Mucosa of stomach (tissue), 1 donor: ENCODE data around the gene DNAH1.

Experiments
- H3K27me3 ChIP-seq: one replicate; pipeline ENCODE4 v1.7.0; 2013; ENCODE audit warnings: mild to moderate bottlenecking, low read length; ENCODE audit not compliant: control insufficient read depth, insufficient read depth
- H3K36me3 ChIP-seq: one replicate; pipeline ENCODE4 v1.7.0; 2013; ENCODE audit warnings: low read length; ENCODE audit not compliant: control insufficient read depth, insufficient read depth
- H3K4me1 ChIP-seq: one replicate; pipeline ENCODE4 v1.7.0; 2013; ENCODE audit warnings: mild to moderate bottlenecking, low read length; ENCODE audit not compliant: control insufficient read depth, insufficient read depth
- H3K4me3 ChIP-seq: one replicate; pipeline ENCODE4 v1.7.0; 2013; ENCODE audit warnings: low read length
- H3K9ac ChIP-seq: one replicate; pipeline ENCODE4 v1.7.0; 2013; ENCODE audit warnings: mild to moderate bottlenecking, low read length, moderate library complexity
- H3K9me3 ChIP-seq: one replicate; pipeline ENCODE4 v1.7.0; 2013; ENCODE audit warnings: mild to moderate bottlenecking, low read length, moderate library complexity; ENCODE audit not compliant: control insufficient read depth
- donor health status: Pancreatic carcinoma.

The DNAH1 gene

GRCh38 chr3:52395503-52395865 is 79.4 kb downstream of the DNAH1 start:
- Histone ChIP-seq H3K4me1 (peaks cover 11% of the 10 kb centered on the region), H3K36me3 (peaks cover 6% of the 10 kb centered on the region), H3K4me3 (no peak overlapping the region), H3K9me3 (no peaks in the 10 kb centered on the region), H3K9ac (no peak overlapping the region), H3K27me3 (no peaks in the 10 kb centered on the region)

GRCh38 chr3:52396011-52396906 is 80.1 kb downstream of the DNAH1 start:
- H3K9ac ChIP-seq, result no peak overlapping the region
- H3K27me3 ChIP-seq, result no peaks in the 10 kb centered on the region
- H3K4me1 ChIP-seq, result peaks cover 19% of the 10 kb centered on the region
- H3K4me3 ChIP-seq, result no peak overlapping the region
- peaks cover 6% of the 10 kb centered on the region for H3K36me3 ChIP-seq
- no peaks in the 10 kb centered on the region for H3K9me3 ChIP-seq

DNA sequence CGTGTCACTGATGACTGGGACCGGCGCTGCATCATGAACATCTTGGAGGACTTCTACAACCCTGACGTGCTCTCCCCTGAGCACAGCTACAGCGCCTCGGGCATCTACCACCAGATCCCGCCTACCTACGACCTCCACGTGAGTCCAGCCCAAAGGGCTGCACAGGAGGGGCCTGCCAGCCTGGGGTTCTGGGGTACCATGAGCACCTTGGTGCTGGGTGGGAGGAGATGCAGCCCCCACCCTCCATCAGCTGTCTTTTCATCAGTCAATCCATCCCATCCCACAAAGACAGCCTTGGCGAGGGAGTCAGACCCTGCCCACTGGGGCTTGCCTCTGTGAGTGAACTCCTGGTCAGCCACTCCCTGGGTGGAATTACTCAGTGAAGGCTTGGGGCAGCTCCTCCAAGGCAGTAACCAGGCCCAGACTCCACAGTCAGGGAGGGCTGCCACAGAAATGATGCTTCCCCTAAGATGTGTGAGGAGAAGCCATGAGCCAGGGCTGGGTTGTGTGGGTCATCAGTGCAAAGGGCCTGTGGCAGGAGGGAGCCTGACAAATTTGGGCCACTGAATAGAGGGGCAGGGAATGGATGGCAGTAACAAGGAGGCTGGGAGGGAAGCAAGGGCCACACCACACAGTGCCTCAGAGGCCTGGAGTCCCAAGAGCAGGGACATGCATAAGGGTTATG is 80.9 kb downstream of the DNAH1 start:
- no peak overlapping the region for H3K9ac ChIP-seq
- H3K36me3 ChIP-seq, result peaks cover 13% of the 10 kb centered on the region
- H3K9me3 ChIP-seq, result no peaks in the 10 kb centered on the region
- H3K4me1 ChIP-seq, result peaks cover 23% of the 10 kb centered on the region
- H3K4me3 ChIP-seq, result no peak overlapping the region
- no peaks in the 10 kb centered on the region for H3K27me3 ChIP-seq

DNA sequence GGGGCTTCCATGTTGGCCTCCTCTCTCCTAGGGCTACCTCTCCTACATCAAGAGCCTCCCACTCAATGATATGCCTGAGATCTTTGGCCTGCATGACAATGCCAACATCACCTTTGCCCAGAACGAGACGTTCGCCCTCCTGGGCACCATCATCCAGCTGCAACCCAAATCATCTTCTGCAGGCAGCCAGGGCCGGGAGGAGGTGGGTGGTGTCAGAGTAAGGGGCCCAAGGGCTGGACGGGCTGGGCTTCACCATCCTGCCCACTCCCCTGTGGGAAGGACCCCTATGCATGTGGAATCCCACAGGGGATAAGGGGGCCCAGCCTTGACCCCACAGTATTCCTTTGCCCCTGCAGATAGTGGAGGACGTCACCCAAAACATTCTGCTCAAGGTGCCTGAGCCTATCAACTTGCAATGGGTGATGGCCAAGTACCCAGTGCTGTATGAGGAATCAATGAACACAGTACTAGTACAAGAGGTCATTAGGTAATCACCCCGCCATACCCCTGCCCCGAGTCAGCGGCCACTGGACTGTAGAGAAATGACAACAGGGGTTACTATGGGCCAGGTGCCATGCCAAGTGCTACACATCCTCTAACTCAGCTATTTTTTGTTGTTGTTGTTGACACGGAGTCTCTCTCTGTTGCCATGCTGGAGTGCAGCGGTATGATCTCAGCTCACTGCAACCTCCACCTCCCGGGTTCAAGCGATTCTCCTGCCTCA is 81.7 kb downstream of the DNAH1 start:
- Histone ChIP-seq H3K4me3 (no peak overlapping the region), H3K4me1 (peaks cover 23% of the 10 kb centered on the region), H3K27me3 (no peaks in the 10 kb centered on the region), H3K36me3 (peaks cover 16% of the 10 kb centered on the region), H3K9me3 (no peaks in the 10 kb centered on the region), H3K9ac (no peak overlapping the region)

DNA sequence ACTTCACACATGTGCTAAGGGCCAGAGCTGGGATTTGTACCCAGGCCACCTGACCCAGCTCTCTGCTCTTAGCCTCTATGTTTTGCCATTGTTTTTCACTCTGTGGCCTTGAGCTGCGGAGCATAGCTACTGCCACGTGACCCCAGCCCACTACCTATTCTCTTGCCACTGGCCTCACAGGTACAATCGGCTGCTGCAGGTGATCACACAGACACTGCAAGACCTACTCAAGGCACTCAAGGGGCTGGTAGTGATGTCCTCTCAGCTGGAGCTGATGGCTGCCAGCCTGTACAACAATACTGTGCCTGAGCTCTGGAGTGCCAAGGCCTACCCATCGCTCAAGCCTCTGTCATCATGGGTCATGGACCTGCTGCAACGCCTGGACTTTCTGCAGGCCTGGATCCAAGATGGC is 82.6 kb downstream of the DNAH1 start:
- H3K9ac ChIP-seq, result no peak overlapping the region
- H3K9me3 ChIP-seq, result no peaks in the 10 kb centered on the region
- peaks cover 23% of the 10 kb centered on the region for H3K4me1 ChIP-seq
- H3K36me3 ChIP-seq, result peaks cover 17% of the 10 kb centered on the region
- H3K27me3 ChIP-seq, result no peaks in the 10 kb centered on the region
- no peak overlapping the region for H3K4me3 ChIP-seq

- H3K9me3 ChIP-seq, result no peaks in the 10 kb centered on the region
- no peak overlapping the region for H3K9ac ChIP-seq
- H3K36me3 ChIP-seq, result peaks cover 22% of the 10 kb centered on the region
- H3K4me3 ChIP-seq, result no peak overlapping the region
- H3K4me1 ChIP-seq, result peaks cover 23% of the 10 kb centered on the region
- no peaks in the 10 kb centered on the region for H3K27me3 ChIP-seq
Observed at GRCh38 chr3:52399131-52399530, 83.0 kb downstream of the DNAH1 start.

DNA sequence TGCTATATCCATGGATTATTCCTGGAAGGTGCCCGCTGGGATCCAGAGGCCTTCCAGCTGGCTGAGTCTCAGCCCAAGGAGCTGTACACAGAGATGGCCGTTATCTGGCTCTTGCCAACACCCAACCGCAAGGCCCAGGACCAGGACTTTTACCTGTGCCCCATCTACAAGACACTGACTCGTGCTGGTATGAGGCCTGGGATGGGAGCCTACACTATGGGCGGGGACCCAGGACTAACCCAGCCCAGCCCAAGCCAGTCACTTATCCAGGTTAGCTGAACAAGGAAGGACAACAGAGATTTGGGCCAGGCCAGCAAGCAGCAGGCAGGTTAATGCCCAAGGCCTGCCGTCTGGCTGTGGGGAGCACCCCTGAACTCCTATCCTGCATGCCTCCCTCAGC is 83.5 kb downstream of the DNAH1 start:
- no peak overlapping the region for H3K9ac ChIP-seq
- peaks cover 23% of the 10 kb centered on the region for H3K4me1 ChIP-seq
- H3K9me3 ChIP-seq, result no peaks in the 10 kb centered on the region
- no peak overlapping the region for H3K4me3 ChIP-seq
- H3K27me3 ChIP-seq, result no peaks in the 10 kb centered on the region
- H3K36me3 ChIP-seq, result peaks cover 26% of the 10 kb centered on the region

- Histone ChIP-seq H3K27me3 (no peaks in the 10 kb centered on the region), H3K9ac (no peak overlapping the region), H3K9me3 (no peaks in the 10 kb centered on the region), H3K4me3 (no peak overlapping the region), H3K36me3 (peaks cover 32% of the 10 kb centered on the region), H3K4me1 (peaks cover 23% of the 10 kb centered on the region)
Observed at GRCh38 chr3:52400275-52400793, 84.2 kb downstream of the DNAH1 start.

GRCh38 chr3:52401021-52401420 is 84.9 kb downstream of the DNAH1 start:
- H3K36me3 ChIP-seq, result peaks cover 37% of the 10 kb centered on the region
- H3K9me3 ChIP-seq, result no peaks in the 10 kb centered on the region
- H3K9ac ChIP-seq, result no peak overlapping the region
- no peaks in the 10 kb centered on the region for H3K27me3 ChIP-seq
- H3K4me1 ChIP-seq, result peaks cover 28% of the 10 kb centered on the region
- H3K4me3 ChIP-seq, result no peak overlapping the region

- H3K4me1 ChIP-seq, result peaks cover 31% of the 10 kb centered on the region
- no peak overlapping the region for H3K9ac ChIP-seq
- no peaks in the 10 kb centered on the region for H3K9me3 ChIP-seq
- no peak overlapping the region for H3K4me3 ChIP-seq
- H3K36me3 ChIP-seq, result peaks cover 39% of the 10 kb centered on the region
- H3K27me3 ChIP-seq, result no peaks in the 10 kb centered on the region
Observed at GRCh38 chr3:52401551-52401950, 85.4 kb downstream of the DNAH1 start.

DNA sequence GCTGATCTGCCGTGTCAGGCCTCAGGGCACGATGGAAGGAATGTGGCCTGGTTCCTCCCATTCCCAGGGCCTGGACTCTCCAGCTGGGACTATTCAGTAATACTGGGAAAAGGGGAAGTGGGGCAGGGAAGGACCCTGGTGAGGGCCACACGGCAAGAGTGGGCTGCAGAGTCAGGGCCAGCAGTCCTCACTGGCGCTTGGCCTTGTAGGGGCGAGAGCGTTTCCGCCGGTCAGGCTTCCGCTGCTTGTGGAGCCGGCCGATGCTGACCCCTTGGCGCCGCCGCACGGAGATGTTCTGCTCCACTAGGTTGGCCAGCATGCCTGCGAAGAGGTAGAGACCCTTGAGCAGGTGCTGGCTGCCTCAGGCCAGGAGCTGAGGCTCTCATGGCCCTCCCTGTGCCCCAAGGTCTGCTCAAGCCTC is 86.0 kb downstream of the DNAH1 start:
- Histone ChIP-seq H3K36me3 (peaks cover 44% of the 10 kb centered on the region), H3K4me3 (no peak overlapping the region), H3K9me3 (no peaks in the 10 kb centered on the region), H3K27me3 (no peaks in the 10 kb centered on the region), H3K4me1 (peaks cover 36% of the 10 kb centered on the region), H3K9ac (no peak overlapping the region)
